H1 (cell line): Measurements from ENCODE around the gene MACF1.

Experiments
- ATF3 ChIP-seq: IDR thresholded peaks from 2 replicates; pipeline ENCODE4 v1.6.1; 2011; ENCODE audit warnings: low read depth, mild to moderate bottlenecking, low read length; ENCODE audit not compliant: insufficient read depth
- CEBPB ChIP-seq: IDR thresholded peaks from 2 replicates; pipeline ENCODE4 v1.6.1; 2012; ENCODE audit warnings: low read depth, low read length
- CTCF ChIP-seq, 3 experiments: IDR thresholded peaks; 1 replicate in 2 of 3; 2 replicates in 1 of 3; pipeline versions ENCODE4 v1.5.1 to v1.6.1; 2011; ENCODE audit warnings: low read length in 3 of 3, mild to moderate bottlenecking in 3 of 3, inconsistent platforms in 2 of 3, low read depth in 1 of 3, moderate library complexity in 1 of 3; ENCODE audit not compliant: insufficient read depth in 1 of 3; ENCODE audit errors: control extremely low read depth in 1 of 3
- E2F6 ChIP-seq: IDR thresholded peaks from 2 replicates; pipeline ENCODE4 v1.6.1; 2012; ENCODE audit warnings: inconsistent platforms
- EZH2 ChIP-seq: fragments of 200-600 bp; sonication (generic); IDR thresholded peaks from 2 replicates; pipeline ENCODE4 v1.7.1; 2012; ENCODE audit warnings: low read depth, mild to moderate bottlenecking, moderate library complexity, low read length, inconsistent platforms; ENCODE audit not compliant: severe bottlenecking
- POLR2A ChIP-seq, 2 experiments: IDR thresholded peaks; 1 replicate in 1 of 2; 2 replicates in 1 of 2; pipeline ENCODE4 v1.6.1; 2011; ENCODE audit warnings: low read depth in 2 of 2, low read length in 2 of 2, mild to moderate bottlenecking in 2 of 2; ENCODE audit errors: control extremely low read depth in 1 of 2
- POLR2AphosphoS5 ChIP-seq: IDR thresholded peaks from 2 replicates; pipeline ENCODE4 v1.6.1; 2011; ENCODE audit warnings: low read depth, low read length
- RAD21 ChIP-seq, 2 experiments: IDR thresholded peaks in 1 of 2; conservative IDR thresholded peaks in 1 of 2; 2 replicates each; pipeline ENCODE4 v1.6.1; 2011; ENCODE audit warnings: low read depth in 2 of 2, low read length in 2 of 2, improper control_type of control experiment in 1 of 2, inconsistent platforms in 1 of 2, mild to moderate bottlenecking in 1 of 2, moderate library complexity in 1 of 2
- RFX5 ChIP-seq: IDR thresholded peaks from 2 replicates; pipeline ENCODE4 v1.6.1; 2011; ENCODE audit warnings: low read depth, low read length, improper control_type of control experiment, borderline replicate concordance
- SP2 ChIP-seq: IDR thresholded peaks from 2 replicates; pipeline ENCODE4 v1.6.1; 2012; ENCODE audit warnings: mild to moderate bottlenecking, low read length, inconsistent platforms
- SUZ12 ChIP-seq: fragments of 200-600 bp; sonication (generic); IDR thresholded peaks from 2 replicates; pipeline ENCODE4 v1.6.1; 2012; ENCODE audit warnings: mild to moderate bottlenecking, inconsistent platforms, low read length, moderate library complexity, mixed read lengths
- TBP ChIP-seq: IDR thresholded peaks from 2 replicates; pipeline ENCODE4 v1.6.1; 2011; ENCODE audit warnings: low read depth, low read length, improper control_type of control experiment

GRCh38 chr1:39470040-39470439 is 265.5 kb downstream of the MACF1 start:
- TF ChIP-seq CTCF (IDR thresholded peaks at IDR 0.05; ENCODE audit: control extremely low read depth in 1 of 3, insufficient read depth in 1 of 3, low read depth in 1 of 3, low read length in 3 of 3) (no peak), E2F6 (no peak), EZH2 (no peak), POLR2AphosphoS5 (no peak), RFX5 (no peak), SP2 (no peak), SUZ12 (no peak), CEBPB (no peak), RAD21 (IDR thresholded peaks at IDR 0.05 in 1 of 2, conservative IDR thresholded peaks at IDR 0.05 in 1 of 2; ENCODE audit: low read depth in 2 of 2, low read length in 2 of 2) (no peak), TBP (no peak), POLR2A (IDR thresholded peaks at IDR 0.05; ENCODE audit: control extremely low read depth in 1 of 2, low read depth in 2 of 2, low read length in 2 of 2) (no peak), ATF3 (no peak)
